Measurements from ENCODE around the gene TBCD.
"Not testable (repeated sequence)": the region's sequence is repeated elsewhere in the genome, so short reads cannot be mapped to it uniquely, and the experiment has no call there.

TBCD gene

DNA sequence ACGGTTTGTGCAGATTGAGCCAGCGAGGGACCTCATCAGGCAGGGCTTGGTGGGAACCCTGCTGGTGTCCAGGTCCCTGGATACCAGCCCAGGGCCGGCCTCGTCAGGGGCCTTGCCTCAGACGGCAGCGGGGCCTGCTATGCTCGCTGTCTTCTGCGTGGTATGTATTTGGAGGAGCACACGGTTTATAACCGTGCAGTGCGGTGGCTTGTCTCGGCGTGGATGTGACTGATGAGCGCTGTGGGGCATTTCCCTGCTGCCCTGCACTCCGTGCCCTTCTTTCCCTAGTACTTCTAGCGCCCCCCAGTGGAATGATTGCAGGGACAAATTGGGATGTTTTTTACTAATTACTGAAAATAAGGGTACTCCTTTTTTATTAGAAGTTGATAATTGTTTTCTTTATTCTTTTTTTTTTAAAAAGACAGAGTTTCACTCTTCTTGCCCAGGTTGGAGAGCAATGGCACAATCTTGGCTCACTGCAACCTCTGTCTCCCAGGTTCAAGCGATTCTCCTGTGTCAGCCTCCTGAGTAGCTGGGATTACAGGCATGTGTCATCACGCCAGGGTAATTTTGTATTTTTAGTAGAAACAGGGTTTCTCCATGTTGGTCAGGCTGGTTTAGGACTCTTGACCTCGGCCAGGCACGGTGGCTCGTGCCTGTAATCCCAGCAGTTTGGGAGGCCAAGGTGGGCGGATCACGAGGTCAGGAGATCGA lies 15.3 kb downstream of the TBCD start:
- DNase-seq (ENCODE audit: low read depth), result no peak

DNA sequence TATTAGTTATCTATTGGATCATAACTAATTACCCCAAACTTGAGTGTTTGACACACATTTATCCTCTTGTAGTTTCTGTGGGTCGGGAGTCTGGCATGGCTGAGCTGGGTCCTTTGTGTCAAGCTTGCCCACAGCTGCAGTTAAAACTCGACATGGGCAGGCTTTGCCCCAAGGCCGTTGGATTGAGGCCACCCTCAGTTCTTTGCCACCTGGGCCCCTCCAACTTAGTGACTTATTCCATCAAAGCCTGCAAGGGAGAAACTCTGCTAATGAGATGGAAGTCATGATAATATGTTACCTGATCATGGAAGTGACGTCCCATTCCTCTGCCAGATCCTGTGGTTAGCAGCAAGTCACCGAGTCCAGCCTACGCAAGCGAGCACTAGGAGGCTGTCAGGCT lies 17.2 kb downstream of the TBCD start:
- DNase-seq (ENCODE audit: low read depth), result no peak

DNA sequence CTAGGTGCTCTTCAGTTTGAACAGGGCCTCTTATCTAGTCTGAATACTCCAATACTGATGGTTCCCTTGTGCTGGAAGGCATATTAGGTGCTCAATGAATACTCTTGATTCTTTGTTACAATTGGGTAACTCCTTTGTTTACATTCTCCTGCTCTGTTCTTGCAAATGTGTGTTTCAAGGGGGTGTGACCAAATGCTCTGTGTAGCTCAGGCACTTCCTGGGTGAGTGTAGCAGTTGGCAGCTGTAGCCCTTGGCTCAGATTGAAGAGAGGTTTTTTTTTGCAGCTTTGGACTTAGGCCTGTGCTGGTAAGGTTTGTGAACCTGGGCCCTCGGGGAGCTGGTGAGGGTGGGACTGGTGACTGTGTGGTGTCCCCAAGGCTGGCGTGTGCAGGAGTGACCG lies 20.2 kb downstream of the TBCD start:
- DNase-seq (ENCODE audit: low read depth), result no peak

DNA sequence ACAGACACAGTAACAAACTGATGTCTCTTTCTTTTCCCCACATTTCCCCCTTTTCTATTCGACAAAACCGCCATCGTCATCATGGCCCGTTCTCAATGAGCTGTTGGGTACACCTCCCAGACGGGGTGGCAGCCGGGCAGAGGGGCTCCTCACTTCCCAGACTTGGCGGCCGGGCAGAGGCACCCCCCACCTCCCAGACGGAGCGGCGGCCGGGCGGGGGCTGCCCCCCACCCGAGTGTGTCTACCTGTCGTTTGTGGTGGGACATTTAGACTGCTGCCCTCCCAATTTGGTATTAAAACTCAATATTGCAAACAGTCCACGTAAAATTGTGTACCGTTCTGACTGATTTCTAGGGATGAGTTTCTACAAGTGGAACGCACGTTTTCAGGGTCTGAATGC lies 22.6 kb downstream of the TBCD start:
- not testable (repeated sequence) for DNase-seq (ENCODE audit: low read depth)

DNA sequence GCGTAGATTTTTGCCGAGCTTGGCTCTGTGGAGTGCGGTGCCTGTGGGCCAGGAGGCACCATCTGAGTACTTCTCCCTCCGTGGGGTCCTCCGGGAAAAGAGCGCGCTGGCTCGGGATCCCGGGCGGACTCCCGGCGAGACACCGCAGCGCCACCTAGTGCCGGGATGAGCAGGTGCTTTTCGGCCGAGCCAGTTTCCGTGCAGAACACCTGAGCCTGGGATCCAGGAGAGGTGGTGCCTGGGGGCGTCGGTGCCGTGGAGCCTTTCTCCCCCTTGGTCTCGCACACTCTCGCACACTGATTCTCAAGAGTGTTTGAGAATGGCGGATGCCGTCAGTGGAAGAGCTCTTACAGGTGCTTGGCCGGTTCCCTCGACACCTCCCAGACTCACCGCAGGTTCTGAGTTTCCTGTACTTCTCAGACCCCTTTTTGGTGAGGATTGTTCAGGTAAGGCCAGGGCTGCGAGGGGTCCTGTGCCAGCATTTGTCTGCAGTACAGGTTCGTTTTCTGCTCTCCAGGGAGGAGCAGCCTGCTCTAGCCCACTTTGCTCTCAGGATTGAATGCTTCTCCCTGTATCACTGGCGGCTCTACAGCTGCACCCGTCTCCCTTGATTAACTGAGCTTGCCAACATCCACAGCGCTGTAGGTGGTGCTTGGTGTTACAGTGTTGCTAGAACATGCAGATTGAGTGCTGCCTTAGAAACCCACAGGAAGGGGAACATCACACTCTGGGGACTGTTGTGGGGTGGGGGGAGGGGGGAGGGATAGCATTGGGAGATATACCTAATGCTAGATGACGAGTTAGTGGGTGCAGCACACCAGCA lies 23.3 kb downstream of the TBCD start:
- DNase-seq (ENCODE audit: low read depth), result no peak

DNA sequence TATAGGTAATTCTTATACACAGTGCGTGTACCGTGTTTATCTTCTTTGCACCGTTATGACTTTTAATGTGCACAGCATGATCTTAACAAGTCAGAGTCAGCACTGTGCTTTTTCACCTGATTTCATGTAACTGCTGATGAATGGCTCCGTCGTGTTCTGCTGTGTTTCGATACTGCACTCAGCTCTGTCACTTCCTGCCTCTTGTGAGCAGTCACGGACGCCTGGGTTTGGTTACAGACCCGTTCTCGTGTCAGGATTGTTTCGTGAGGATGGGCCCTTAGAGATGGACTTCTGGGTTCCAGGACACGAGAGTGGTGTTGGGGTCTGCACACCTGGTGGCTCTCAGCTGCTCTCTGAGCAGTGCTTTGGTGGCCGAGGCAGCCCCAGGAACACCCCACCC lies 24.6 kb downstream of the TBCD start:
- no peak for DNase-seq (ENCODE audit: low read depth)

DNA sequence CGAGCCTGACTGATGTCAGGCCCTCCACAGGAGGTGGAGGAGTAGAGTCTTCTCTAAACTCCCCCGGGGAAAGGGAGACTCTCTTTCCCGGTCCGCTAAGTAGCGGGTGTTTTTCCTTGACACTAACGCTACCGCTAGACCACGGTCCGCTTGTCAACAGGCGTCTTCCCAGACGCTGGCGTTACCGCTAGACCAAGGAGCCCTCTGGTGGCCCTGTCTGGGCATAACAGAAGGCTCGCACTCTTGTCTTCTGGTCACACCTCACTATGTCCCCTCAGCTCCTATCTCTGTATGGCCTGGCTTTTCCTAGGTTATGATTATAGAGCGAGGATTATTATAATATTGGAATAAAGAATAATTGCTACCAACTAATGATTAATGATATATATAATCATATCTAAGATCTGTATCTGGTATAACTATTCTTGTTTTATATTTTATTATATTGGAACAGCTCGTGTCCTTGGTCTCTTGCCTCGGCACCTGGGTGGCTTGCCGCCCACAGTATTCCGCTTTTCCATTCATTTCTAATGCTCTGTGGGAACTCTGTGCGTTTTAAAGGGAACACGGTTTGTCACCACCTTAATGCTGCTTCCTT lies 26.0 kb downstream of the TBCD start:
- not testable (repeated sequence) for DNase-seq (ENCODE audit: low read depth)

DNA sequence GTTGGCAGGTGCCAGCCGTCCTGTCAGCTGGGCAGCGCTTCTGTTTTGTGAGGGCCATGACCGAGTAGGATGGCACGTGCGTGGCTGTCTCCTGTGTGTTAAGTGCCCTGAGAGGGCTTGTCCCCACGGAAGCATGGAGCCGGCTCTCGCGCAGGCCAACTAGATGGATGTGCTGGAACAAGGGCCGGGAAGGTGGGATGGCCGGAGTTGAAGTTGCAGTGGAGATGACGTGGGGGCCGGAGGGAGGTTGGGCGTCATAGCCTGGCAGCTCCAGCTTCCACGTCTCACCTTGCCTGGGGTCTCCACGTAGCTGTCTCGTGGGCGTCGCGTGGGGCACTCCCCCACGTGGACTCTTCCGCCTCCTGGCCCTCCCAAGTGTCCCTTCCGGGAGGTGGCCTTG lies 27.7 kb downstream of the TBCD start:
- no peak for DNase-seq (ENCODE audit: low read depth)

DNA sequence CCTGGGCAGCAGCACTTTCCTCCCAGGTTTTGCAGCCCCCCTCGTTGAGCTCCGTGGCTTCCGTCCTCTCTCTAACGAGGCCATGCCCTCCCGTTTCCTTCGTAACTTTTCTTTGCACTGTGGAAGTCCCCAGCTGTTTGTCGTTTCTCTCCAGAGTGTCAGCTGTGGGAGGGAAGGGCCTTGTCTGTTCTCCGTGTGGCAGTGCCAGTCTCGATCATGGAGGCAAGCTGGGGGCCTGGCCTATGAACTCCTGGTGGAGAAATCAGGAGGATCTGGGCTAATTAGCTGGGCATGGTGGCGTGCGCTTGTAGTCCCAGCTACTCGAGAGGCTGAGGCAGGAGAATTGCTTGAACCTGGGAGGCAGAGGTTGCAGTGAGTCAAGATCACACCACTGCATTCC lies 28.3 kb downstream of the TBCD start:
- DNase-seq (ENCODE audit: low read depth), result no peak

DNA sequence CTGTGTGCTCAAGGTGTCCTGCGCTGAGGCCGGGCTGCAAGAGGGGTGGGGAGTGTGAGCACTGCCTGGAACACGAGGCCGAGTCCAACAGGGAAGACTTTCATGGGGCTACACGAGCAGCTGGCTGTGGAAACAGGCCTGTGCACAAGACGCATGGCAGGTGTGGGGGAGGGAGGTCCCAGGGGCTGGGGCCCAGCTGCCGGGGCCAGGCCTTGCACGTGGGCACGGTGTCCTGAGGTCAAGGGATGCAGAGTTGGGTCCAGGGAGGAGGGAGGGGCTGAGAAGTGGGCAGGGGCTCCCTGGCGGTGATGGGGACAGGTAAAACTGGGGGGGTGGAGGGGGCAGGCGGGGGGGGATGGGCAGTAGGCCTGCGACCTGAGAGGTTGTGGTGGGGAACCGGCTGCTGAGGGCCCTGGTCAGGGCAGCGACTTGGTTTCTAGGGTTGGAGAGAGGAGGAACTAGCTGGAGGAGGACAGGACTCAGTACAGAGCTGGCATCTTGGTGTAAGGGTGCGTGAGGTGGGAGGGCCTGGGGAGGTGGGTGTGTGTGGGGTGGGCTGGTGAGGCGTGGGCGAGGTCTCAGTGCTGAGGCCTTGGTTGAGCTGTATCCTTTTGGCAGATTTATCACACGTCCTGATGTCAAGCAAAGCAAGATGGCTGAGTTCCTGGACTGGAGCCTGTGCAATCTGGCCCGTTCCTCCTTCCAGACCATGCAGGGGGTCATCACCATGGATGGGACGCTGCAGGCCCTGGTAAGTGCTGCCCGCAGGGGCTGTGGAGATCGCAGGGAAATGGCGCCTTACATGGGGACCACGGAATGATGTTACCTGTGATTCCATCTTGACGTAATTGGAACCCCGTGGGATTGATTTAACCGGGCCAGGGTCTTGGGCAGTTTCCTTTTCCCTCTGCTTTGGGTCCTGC lies 29.4 kb downstream of the TBCD start:
- DNase-seq (ENCODE audit: low read depth), result no peak

DNA sequence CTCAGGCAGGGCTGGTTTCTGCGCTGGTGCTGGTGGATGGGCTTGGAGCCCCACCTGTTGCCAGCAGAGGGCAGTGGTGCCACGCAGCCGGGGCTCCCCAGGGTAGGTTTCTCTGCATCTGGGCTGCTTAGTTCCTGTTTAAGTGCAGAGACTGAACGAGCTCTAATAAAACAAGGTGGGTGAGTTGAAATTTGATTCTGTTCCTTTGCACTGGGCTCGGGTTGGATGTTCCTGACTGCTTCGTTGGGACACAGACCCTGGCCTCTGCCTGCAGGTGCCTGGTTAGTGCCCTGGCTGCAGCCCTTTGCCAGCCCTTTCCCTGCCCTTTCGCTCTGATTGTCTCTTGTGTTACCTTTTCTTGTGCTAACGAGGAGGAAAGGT lies 30.0 kb downstream of the TBCD start:
- peak; percentile 56 for DNase-seq (ENCODE audit: low read depth)

DNA sequence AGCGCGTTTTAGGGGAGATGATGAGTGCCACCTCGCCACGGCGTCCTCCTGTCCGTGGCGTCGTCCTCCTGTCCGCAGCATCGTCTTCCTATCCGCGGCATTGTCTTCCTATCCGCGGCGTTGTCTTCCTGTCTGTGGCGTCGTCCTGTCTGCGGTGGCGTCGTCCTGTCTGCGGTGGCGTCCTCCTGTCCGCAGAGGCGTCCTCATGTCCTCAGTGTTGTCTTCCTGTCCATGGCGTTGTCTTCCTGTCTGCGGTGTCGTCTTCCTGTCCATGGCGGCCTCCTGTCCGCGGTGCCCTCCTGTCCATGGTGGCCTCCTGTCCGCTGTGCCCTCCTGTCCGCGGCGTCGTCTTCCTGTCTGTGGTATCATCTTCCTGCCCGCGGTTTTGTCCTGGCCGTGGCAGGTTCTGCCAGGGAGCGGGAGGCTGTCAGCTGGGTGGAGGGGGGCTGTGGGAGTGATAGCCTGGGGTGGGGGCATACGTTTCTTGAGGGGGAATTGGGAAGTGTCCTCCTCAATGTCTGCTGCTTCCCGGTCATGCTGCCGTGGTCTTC lies 30.9 kb downstream of the TBCD start:
- DNase-seq (ENCODE audit: low read depth), result no peak

DNA sequence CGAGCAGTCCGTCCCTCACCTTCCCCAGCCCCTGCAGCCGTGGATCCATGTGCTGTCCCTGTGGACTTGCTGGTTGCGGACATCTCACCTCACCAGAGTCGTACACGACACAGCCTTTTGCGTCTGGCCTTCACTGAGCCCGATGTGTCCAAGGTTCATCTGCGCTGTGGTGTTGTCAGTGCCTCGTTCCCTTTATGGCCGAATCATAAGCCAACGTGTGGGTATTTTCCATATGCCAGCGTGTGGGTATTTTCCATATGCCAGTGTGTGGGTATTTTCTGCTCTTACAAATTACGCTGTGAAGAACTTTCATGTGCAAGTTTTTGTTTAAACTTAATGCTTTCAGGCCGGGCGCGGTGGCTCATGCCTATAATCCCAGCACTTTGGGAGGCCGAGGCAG lies 31.6 kb downstream of the TBCD start:
- no peak for DNase-seq (ENCODE audit: low read depth)

DNA sequence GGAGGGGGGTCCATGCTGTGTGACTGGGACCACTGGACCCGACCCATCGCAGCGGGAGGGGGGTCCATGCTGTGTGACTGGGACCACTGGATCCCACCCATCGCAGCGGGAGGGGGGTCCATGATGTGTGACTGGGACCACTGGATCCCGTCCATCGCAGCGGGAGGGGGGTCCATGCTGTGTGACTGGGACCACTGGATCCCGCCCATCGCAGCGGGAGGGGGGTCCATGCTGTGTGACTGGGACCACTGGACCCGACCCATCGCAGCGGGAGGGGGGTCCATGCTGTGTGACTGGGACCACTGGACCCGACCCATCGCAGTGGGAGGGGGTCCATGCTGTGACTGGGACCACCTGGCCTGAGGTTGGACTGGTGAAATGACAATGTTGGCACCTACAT lies 33.7 kb downstream of the TBCD start:
- DNase-seq (ENCODE audit: low read depth), result not testable (repeated sequence)

DNA sequence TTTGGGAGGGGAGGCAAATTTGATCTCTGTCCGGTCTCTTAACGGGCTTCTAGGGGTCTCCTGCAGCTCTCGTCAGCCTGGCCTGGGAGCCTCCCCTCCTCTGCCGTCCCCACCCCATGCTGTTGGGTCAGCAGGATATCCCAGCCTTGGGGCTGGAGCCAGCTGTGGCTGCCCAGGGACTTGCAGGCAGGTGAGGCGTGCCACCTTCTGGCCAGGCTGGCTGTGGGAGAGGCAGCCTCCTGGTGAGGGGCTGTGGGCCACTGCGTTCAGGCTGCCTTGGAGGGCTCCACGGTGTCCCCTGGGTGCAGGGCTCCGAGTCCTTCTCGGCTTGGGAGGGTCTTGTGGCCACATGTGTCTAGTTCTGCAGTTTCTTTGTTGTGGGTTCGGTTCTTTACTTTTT lies 34.6 kb downstream of the TBCD start:
- no peak for DNase-seq (ENCODE audit: low read depth)

DNA sequence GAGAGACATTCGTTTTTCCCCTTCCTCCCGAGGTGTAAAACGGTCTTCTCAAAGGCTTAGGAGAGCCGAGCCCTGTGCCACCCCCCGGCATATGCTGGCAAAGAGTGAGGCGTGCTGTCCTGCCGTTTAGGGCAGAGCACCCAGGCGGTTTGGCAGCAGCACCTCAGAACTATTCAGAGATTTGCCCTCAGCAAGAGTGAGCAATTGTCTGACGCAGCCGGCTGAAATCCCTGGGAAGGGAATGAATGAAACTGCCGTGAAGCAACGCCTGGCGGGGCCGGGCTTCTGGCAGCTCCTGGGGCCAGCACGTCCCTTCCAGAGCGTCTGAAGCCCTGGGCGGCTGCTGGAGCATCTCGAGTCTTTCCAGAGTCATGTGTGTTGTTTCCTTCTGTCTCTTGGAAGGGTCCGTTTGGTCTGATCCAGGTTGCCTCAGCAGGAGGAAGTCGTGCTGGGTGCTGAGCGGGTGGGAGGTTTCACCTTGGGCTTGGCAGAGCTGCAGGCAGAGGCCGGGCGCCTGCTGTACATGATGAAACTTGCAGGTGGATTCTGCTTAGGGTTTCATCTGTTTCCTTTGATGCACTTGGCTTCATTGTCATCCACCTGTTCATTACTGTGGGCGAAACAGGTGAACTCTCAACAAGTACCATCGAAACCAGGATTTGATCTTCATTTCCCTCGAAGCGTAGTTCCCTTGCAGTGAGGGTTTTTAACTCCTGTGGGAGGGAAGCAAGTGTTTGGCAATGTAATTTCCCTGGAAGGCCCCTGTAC lies 35.4 kb downstream of the TBCD start:
- DNase-seq (ENCODE audit: low read depth), result no peak

DNA sequence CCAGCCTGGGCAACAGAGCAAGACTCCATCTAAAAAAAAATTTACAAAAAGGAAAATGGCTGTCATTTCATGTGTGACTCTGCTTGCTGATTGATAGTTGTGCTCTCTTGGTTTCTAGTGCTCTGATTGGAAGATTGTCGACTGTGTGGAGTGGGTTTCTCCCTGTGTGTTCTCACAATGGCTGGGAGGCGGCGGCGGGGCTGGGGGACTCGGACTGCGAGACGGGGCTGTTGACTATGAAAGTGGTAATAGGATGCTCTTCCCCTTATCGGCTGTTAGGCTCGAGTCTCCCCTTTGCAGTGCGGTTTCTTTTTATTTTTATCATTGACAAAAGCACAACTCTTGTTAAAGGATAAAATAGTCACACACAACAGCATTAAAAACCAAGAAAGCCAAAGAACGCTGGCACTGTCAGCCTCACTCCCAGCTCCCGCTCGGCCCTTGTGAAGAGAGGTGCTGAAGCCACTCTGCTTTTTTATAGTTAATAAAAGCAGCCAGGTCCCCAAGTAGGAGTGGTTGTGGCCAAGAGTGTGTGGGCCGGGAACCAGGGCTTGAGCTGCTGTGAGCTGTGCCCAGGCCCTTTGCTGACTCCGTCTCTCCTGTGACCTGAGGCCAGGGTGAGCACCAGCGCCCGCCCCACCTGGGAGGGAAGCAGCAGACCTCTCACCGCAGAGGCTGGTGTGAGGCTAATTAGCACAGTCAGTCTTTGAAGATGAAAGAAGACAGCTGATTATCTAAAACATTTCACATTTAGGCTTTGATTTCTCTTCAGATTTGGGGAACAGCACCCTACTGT lies 36.5 kb downstream of the TBCD start:
- DNase-seq (ENCODE audit: low read depth), result no peak

DNA sequence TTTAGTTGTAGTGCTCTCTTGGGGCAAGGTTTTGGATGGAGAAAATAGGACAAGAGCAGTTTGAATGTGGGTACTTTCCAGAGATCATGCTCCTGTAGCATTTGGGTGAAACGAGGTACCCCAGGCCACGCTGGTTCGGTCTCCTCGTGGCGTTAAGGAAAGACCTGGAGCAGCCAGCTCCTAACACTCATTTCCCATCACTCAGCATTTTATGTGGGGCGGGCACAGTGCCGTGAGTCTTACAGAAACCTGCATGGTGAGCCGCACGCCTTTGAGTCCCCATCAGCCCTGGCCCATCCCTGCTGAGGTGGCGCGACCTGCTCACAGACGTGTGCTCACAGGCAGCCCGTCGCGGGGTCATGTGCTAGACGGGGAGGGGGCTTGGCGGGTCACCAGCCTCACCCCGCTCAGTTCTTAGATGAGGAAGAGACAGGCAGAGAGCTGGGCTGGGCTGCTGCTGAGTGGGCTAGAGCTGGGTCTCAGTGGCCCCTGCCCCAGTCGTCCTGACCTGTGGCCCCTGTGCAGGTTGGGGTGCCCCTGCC lies 37.3 kb downstream of the TBCD start:
- DNase-seq (ENCODE audit: low read depth), result no peak

DNA sequence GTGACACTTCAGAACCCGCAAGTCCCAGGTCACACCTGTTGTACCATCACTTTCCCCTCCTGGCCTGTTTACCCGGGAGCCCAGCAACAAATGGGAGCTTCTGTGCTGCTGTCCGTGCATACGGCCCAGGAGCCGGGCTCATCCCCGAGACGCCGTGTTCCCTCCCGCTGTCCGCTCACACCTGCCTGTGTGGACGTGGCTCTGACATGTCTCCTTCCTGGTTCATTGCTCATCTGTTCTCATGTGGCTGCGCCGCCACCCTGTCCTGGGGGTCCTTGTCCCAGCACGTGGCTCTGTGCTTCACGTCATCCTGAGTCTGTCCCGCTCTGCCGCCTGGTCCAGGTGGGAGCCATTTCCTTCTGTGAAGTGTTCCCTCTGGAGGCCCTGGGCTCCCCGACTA lies 37.9 kb downstream of the TBCD start:
- no peak for DNase-seq (ENCODE audit: low read depth)

DNA sequence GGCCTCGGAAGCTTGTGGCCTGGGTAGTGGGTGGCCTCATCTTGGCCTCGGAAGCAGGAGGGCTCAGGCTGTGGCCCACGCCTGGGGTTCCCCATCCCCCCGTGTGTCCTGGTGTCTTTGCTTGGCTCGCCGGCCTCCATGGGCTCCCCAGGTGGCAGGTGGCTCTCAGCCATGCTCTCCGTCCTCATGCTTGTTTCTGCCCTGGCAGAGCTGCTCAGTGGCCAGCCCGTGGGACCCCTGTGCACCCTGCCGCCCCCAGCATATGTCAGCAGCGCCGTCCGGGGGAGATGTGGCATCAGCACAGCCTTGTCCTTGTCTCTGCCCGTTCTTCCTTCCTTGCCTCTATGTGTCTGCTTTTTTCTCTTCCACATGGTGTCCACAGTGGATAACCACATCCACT lies 38.5 kb downstream of the TBCD start:
- DNase-seq (ENCODE audit: low read depth), result no peak
